Endodermal cell (in vitro differentiated cells): ENCODE results near the gene BST1. TPM values are rescaled to one million over a fixed set of nuclear protein-coding genes. Genes with fewer than 3 reads are reported as not detected.

ENCODE experiments used
- DNase-seq: peaks from one replicate; pipeline ENCODE4 v3.0.0-alpha.2; 2017
- H3K27ac ChIP-seq: 2 replicates; pipeline ENCODE4 v1.5.1; 2013; ENCODE audit warnings: mild to moderate bottlenecking, low read depth, low read length, moderate library complexity
- H3K27me3 ChIP-seq: 2 replicates; pipeline ENCODE4 v1.6.1; 2013; ENCODE audit warnings: mild to moderate bottlenecking, low read length, moderate library complexity; ENCODE audit not compliant: insufficient read depth, control insufficient read depth, poor library complexity, severe bottlenecking
- H3K36me3 ChIP-seq: 2 replicates; pipeline ENCODE4 v1.7.0; 2013; ENCODE audit warnings: mild to moderate bottlenecking, low read length, moderate library complexity; ENCODE audit not compliant: control insufficient read depth, insufficient read depth
- H3K4me1 ChIP-seq: one replicate; pipeline ENCODE4 v1.7.0; 2013; ENCODE audit warnings: low read length; ENCODE audit not compliant: control insufficient read depth, insufficient read depth
- H3K4me3 ChIP-seq: 2 replicates; pipeline ENCODE4 v1.5.1; 2013; ENCODE audit warnings: mild to moderate bottlenecking, low read length, moderate library complexity
- H3K9ac ChIP-seq: 2 replicates; pipeline ENCODE4 v1.6.1; 2013; ENCODE audit warnings: mild to moderate bottlenecking, low read length, moderate library complexity; ENCODE audit not compliant: poor library complexity, severe bottlenecking; ENCODE audit errors: extremely low read depth
- H3K9me3 ChIP-seq: 2 replicates; pipeline ENCODE4 v1.6.1; 2013; ENCODE audit warnings: mild to moderate bottlenecking, low read length, moderate library complexity; ENCODE audit not compliant: control insufficient read depth
- H3K27ac Mint-ChIP-seq: 2 replicates; pipeline ENCODE4 v1.8.0; 2020; ENCODE audit warnings: mixed read lengths
- H3K27me3 Mint-ChIP-seq: 2 replicates; pipeline ENCODE4 v1.8.0; 2021; ENCODE audit warnings: mild to moderate bottlenecking, mixed read lengths; ENCODE audit not compliant: insufficient read depth
- H3K36me3 Mint-ChIP-seq: 2 replicates; pipeline ENCODE4 v1.8.0; 2020; ENCODE audit warnings: low read depth, mixed read lengths
- H3K4me1 Mint-ChIP-seq: 2 replicates; pipeline ENCODE4 v1.8.0; 2020; ENCODE audit warnings: mixed read lengths
- H3K4me3 Mint-ChIP-seq: 2 replicates; pipeline ENCODE4 v1.8.0; 2020; ENCODE audit warnings: mild to moderate bottlenecking, moderate library complexity, mixed read lengths
- H3K9me3 Mint-ChIP-seq: 2 replicates; pipeline ENCODE4 v1.8.0; 2020; ENCODE audit warnings: mild to moderate bottlenecking, mixed read lengths
- CTCF ChIP-seq: fragments of 200-600 bp; sonication (generic); conservative IDR thresholded peaks from 2 replicates; pipeline ENCODE4 v1.5.0; 2021; ENCODE audit warnings: antibody characterized with exemption, mild to moderate bottlenecking
- WGBS, 2 experiments: methylation state at CpG; one replicate each; pipeline versions ENCODE4 v1.1.5 to v1.1.7; 2013; ENCODE audit warnings: missing lambda C conversion rate in 2 of 2, mixed read lengths in 1 of 2; ENCODE audit not compliant: insufficient coverage in 1 of 2, insufficient read length in 1 of 2; 5-methylcytosine and 5-hydroxymethylcytosine counted together
- total RNA-seq, 2 donors: library from RNA; stranded (reverse); fragmentation: NEBNext Ultra II Directional in 1 of 2; extraction: Animal tissue kit (Norgen Biotek cat#: 25700) in 1 of 2; gene quantifications; 2 replicates in 1 of 2; 3 replicates in 1 of 2; pipeline ENCODE4 v1.2.1, GENCODE V29; 2021

Gene BST1
- total RNA-seq, 2 donors from 2014 or later = 0.44 to 0.53 TPM

- H3K4me3 Mint-ChIP-seq = no peak overlapping the region
- Histone ChIP-seq H3K4me3 (no peak overlapping the region), H3K4me1 (no peaks in the 10 kb centered on the region), H3K36me3 (no peaks in the 10 kb centered on the region), H3K27me3 (no peaks in the 10 kb centered on the region), H3K9me3 (no peaks in the 10 kb centered on the region), H3K27ac (no peak overlapping the region), H3K9ac (no peak overlapping the region)
- 80 to 85% methylated on average over 3 of the region's 4 CpGs for WGBS, 2 experiments
- no peak overlapping the region for H3K27ac Mint-ChIP-seq
- no peak for TF ChIP-seq CTCF
- no peaks in the 10 kb centered on the region for H3K27me3 Mint-ChIP-seq
- no peak for DNase-seq
- no peaks in the 10 kb centered on the region for H3K36me3 Mint-ChIP-seq
- peaks cover 2% of the 10 kb centered on the region for H3K9me3 Mint-ChIP-seq
- no peaks in the 10 kb centered on the region for H3K4me1 Mint-ChIP-seq
These were observed 51.5 kb downstream of the BST1 start for GRCh38 chr4:15754323-15754722.

- no peak overlapping the region for H3K4me3 ChIP-seq
- Mint-ChIP-seq H3K36me3 (no peaks in the 10 kb centered on the region), H3K27me3 (no peaks in the 10 kb centered on the region), H3K9me3 (peaks cover 2% of the 10 kb centered on the region), H3K4me3 (no peak overlapping the region), H3K27ac (no peak overlapping the region), H3K4me1 (no peaks in the 10 kb centered on the region)
- no peaks in the 10 kb centered on the region for H3K4me1 ChIP-seq
- no peak overlapping the region for H3K9ac ChIP-seq
- TF ChIP-seq CTCF = no peak
- H3K9me3 ChIP-seq = no peaks in the 10 kb centered on the region
- WGBS, 2 experiments = 91% methylated on average over 4 of the region's 4 CpGs; no CpG with 5 or more reads in 1 of the 2 experiments
- no peaks in the 10 kb centered on the region for H3K27me3 ChIP-seq
- DNase-seq = no peak
- H3K27ac ChIP-seq = no peak overlapping the region
- H3K36me3 ChIP-seq = no peaks in the 10 kb centered on the region
These were observed 52.7 kb downstream of the BST1 start for GRCh38 chr4:15755321-15756155.

GRCh38 chr4:15756361-15756861 is 53.5 kb downstream of the BST1 start:
- Histone ChIP-seq H3K36me3 (no peaks in the 10 kb centered on the region), H3K4me1 (no peaks in the 10 kb centered on the region), H3K9ac (no peak overlapping the region), H3K27me3 (no peaks in the 10 kb centered on the region), H3K9me3 (no peaks in the 10 kb centered on the region), H3K27ac (no peak overlapping the region), H3K4me3 (no peak overlapping the region)
- TF ChIP-seq CTCF = peak; percentile 37
- no peaks in the 10 kb centered on the region for H3K36me3 Mint-ChIP-seq
- 72 to 95% methylated on average over 3 to 6 of the region's 6 CpGs for WGBS, 2 experiments
- H3K27ac Mint-ChIP-seq = no peak overlapping the region
- H3K9me3 Mint-ChIP-seq = no peaks in the 10 kb centered on the region
- H3K4me3 Mint-ChIP-seq = no peak overlapping the region
- H3K4me1 Mint-ChIP-seq = no peaks in the 10 kb centered on the region
- no peak for DNase-seq
- no peaks in the 10 kb centered on the region for H3K27me3 Mint-ChIP-seq
